GM18526 (cell line): ENCODE results near the gene CLDN7.
A peak's percentile ranks its signal among the peaks of the same experiment; 100 is the strongest.

Source experiments
- POLR2A ChIP-seq: IDR thresholded peaks from 3 replicates; pipeline ENCODE4 v1.6.1; 2011; ENCODE audit not compliant: insufficient read length; ENCODE audit errors: extremely low read depth

Gene CLDN7

DNA sequence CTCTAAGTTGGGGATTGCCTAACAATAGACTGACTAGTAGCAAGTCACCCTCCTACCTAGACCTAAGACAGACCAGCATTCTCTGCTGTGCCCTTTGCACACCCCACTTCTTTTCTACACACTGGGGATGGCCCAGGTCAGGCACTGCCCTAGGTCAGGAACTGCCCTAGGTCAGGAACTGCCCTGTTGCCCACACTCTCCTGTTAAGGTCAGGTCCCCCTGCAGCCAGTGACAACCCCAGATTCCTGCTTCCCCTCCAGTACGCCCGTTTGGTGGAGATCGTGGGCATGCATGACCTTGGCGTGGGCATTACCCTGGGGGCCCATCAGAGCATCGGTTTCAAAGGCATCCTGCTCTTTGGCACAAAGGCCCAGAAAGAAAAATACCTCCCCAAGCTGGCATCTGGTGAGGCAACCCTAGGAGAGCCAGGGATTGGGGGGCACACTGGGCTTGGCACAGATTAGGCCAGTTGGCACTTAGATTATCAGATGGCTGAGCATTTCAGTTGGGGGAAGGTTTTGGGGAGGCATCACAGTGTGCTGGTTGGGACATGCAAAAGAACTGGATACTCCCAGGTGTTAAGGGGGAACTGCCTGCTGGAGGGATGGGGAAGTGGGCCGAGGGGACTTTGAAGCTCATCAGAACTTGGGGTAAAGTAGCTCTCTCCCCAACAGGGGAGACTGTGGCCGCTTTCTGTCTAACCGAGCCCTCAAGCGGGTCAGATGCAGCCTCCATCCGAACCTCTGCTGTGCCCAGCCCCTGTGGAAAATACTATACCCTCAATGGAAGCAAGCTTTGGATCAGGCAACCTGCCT lies 40.8 kb downstream of the CLDN7 start:
- peak; percentile 5 for TF ChIP-seq POLR2A

DNA sequence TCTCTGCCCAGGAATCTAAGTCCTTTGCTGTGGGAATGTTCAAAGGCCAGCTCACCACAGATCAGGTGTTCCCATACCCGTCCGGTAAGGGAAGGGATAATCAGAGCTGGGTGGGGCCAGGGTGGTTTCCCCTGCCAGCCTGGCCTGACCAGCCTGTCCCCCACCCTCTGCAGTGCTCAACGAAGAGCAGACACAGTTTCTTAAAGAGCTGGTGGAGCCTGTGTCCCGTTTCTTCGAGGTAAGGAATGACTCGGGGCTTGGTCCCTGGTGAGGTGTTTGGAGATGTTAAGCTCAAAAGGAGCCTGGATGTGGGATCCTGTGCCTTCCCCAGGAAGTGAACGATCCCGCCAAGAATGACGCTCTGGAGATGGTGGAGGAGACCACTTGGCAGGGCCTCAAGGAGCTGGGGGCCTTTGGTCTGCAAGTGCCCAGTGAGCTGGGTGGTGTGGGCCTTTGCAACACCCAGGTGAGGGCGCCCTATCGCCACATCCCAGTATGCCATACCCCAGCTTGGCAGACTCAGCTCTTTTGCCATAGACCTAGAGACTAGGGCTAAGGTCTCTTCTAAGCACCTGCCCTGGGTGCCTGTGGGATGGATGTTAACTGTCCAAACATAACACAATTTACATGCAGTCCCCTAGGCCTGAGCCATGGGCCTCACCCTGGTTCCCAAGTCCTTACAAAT lies 41.5 kb downstream of the CLDN7 start:
- no peak for TF ChIP-seq POLR2A

DNA sequence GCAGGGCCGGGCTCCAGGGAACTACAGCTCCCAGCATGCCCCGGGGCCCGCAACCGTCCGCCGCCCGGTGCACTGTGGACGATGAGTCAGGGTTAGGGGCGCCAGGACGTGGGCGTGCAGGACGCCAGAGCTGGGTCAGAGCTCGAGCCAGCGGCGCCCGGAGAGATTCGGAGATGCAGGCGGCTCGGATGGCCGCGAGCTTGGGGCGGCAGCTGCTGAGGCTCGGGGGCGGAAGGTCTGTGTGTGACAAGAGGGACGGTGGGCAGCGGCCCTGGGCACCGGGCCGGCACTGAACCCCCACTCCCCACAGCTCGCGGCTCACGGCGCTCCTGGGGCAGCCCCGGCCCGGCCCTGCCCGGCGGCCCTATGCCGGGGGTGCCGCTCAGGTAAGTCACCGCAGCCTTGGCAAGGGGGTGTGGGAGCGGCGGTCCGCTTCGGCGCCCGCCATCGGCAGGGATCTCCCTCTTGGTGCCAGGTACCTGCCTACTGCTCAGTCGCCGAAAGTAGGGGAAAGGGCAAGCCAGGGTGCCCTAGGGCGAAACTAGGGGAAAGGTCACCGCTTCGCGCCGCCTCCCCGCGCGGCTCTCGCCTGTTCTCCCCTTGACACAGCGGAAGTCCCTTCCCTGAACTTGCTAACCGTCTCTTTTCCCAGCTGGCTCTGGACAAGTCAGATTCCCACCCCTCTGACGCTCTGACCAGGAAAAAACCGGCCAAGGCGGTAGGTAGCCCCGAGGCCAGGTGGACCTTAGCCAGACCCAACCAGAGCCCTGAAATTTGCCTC lies 42.3 kb downstream of the CLDN7 start, which contains the start of the genes ACADVL and DLG4:
TSS of gene ACADVL (plus strand) at position 127 of the 781 bp plus-strand sequence. CDS start at position 174, 47 bp downstream.
TSS of gene DLG4 (minus strand) at position 25 of the 781 bp plus-strand sequence.
- TF ChIP-seq POLR2A, result peak; percentile 75

DNA sequence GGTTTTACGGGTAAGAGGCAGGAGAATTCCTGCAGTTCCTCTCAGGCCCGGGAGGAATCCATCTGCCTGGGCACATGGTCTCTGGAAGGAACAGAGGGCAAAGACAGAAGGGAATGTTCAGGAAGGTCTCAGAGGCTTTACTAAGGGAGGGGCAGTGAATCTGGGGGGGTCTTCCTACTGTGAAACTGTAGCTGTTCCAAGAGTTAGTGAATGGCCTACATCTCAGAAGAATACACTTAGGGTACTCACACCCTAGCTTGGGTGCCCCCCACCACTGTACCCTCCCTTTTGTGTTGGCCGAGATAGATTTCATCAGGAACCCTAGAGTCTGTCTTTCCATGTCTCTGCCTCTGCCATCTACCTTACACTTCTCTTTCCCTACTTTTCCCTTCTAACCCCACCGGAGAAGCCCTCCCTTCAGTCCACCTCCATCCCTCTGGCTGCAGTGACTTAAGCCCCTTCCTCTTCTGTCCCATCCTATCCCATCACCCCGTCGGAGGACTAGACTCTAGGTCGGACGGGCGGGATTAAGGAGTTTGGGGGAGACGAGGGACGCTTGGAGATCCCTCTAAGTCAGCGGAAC lies 43.0 kb downstream of the CLDN7 start:
- TF ChIP-seq POLR2A, result no peak

DNA sequence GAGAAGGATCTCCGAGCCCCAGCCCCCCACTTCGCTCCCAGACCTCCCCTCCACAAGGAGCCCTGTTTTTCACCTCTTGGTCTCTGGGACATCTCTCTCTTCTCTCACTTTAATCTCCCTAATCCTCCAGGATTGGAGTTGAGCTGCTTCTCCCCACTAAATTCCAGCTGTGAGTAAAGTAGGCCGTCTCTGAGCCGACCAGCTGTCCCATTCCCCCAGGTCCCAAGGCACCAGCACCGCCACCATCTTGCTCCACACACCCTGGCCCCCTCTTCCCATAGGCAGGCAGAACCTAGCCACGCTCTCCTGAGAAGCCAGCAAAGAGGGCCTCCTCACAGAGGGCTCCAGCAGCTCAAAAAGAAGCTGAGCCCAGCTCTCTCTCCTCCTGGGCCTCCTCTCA lies 43.5 kb downstream of the CLDN7 start:
- no peak for TF ChIP-seq POLR2A

DNA sequence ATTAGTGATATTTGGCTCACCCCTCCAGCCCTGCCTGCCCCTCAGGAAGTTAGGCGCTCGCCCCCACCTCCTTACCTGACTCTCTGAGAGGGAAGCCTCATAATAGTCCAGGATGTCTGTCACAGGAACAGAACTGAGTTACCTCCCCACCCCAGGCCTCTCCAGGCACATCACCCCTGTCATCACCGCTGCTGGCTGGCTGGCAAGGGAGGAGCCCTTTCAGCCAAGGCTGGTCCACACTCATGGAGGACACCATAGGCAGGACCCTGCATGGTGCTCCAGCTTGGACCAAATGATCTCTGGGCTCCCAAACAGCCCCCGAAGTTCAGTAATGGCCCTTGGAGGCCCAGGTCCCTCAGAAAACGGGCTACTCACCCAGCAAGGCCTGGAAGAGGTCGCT lies 44.1 kb downstream of the CLDN7 start:
- TF ChIP-seq POLR2A, result no peak

DNA sequence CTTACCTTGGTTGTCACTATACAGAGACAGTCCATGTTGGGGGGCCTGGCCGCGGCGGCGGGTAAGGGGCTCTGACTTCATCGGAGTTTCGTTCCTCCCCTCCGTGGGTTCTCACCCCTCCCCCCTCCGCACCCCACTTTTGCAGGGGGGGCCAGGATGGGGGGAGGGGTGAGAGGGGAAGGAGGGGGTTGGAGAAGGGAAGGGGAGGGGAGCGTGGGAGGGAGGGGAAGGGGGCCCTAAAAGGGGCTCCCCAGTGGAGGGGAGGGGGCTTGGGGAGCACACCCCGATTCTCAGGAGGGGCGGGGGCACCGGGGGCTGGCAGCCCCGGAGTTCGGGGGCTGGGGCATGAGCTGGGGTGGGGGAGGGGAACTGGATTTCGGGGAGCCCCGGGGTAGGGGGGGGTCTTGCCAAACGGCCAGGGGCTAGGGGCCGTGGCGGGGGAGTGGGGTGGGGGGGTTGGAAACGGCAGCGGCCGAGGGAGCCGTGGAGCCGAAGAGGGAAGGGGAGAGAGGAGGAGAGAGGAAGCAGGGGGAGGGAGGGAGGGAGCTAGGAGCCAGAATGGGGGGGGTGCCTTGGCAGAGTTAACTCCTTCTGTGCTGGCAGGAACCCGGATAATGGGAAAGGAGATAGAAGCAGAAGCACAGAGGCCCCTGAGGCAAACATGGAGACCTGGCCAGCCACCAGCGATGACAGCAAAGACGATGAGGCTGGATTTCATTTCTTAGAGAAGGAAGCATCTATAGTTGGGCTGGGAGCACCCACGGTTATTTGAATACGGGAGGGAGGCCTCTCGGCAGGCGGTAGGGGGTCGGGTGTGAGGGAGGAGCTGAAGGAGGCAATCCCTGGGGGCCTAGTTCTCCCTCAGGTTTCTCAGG lies 44.9 kb downstream of the CLDN7 start:
- TF ChIP-seq POLR2A, result no peak

DNA sequence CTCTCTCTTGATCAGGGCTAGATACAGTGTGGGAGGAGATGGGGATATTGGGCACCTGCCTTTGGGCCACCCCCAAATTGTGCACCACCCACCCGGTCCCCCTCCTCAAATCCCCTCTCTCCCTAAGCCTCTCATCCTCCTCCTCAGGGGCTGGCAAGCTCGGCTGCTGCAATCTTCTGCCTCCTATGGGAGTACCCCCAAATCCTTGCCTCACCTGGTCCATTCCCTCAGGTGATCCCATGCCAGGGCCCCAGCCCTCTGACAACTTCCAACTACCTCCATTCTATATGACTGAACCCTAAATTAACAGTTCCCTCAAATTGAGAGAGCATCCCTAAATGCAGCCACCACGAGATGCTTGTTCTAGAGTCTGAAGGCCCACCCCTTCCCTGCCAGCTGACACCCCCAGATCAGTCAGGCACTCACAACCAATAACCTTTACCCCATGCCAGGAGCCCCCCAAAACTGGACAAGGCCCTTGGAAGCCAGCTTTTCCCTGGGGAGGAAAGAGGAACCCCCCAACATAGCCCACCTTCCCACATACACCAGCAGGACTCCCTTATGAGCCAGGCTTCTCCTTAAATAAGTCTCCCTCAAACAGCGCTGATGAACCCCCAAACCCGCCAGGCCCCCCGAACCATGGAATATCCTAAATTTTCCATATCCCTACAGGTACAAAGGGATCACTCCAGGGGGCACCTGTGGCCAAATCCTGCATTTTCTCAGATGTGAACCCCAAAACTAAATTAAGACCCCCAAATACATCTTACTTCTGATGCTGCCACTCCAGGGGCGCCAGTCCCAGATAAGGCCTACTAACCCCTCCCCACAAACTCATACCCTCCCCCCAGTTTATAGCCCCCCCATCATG lies 45.8 kb downstream of the CLDN7 start:
- TF ChIP-seq POLR2A, result no peak

DNA sequence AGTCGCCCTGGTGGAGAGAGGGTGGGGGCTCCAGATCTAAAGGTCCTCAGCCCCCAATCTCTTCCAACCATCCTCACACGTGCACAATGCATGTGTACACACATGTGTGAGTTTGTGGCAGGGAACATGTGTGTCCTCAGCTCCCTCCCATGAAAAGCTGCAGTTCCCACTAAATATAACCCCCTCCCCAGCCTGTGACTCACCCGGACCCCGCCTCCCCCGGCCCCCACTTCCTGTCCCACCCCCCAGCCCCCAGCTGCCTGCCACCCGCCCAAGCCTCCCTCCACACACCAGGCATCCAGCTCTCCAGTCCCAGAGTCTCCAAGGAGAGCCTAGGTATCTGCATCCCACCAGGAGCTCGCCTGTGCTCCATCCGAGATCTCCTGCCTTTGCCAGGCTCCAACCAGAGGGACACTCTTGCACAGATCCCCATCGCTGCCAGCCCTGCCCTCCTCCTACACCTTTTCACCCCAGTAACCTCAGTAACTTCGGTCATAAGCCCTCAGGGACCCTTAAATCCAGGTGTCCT lies 46.6 kb downstream of the CLDN7 start:
- no peak for TF ChIP-seq POLR2A

DNA sequence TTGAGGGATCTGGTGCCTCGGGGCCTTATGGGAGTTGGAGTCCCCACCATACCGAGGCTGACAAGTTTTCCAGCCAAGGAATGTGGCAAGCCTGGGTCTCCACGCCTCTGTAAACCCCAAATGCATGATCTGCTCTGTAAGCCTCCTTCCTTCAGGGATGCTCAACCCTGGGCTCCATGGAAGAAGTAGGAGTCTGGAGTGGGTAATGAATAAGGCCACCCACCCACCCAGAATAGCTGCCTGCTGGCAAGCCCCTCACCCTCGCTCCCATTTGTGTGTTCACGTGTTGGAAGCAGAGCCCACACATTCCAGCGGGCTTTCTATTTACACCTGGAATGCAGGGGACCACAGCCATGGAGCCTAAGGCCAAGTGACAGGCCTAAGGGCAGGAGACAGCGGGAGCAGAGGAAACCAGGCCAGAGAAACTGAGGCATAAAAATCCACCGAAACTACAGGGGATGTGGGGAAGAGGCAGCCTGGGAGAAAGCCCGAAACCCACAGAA lies 47.1 kb downstream of the CLDN7 start:
- no peak for TF ChIP-seq POLR2A

DNA sequence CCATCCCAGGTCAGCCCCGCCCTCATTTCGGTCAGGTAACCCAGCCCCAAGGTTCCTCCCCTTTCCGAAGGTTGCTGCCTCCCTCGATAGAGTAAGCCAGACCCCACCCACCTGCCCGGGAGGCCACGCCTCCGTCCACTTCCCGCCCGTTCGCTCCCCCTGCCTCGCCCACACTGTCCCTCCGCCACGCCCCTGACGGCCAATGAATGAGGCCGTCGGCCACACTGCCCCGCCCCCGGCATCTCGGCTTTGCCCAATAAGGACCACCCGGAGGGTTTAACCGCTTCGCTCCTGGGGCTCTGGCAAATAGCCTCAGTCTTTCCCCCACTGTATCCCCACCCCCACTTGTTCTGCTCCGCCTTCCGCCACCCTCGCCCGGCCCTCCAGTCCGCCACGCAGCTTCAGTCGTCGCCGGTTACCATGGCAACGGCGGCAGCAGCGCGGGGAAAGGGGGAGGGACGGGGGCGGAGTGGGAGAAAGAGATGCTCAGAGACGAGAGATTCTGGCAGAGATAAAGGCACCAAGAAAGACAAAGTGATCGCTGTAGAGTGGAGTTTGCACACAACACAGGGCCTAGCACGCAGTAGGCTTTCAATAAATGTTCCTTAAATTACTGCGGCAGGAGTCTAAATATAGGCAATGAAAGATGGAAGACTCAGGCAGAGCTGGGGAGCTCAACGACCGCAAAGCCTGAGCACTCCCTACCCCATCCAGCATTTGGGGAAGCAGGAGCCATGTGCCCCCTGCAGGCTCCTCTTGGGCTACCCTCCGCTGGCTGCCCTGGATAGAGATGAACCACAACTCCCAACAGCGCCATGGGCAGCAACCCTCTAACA lies 47.8 kb downstream of the CLDN7 start:
- no peak for TF ChIP-seq POLR2A

DNA sequence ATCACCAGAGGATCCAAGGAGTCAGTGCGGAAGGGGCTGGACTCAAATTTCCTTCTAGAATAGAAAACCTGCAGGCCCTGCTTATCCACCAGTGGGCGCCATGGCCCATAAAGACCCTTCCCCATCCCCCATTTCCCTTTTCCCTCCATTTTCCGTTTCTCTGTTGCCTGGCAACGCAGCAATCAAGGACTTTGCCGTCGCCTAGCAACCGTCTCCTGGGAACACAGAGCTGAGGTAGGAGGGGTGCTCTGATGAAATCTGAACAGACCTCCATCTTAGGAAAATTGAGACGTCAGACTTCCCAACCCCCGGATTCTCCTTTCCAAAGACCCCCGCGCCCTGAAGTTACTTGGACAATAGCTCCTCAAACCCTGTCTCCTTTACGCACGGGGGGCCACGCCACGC lies 48.4 kb downstream of the CLDN7 start:
- TF ChIP-seq POLR2A, result no peak
